ENCODE measurements around the gene TRIM26. TPM values are rescaled to one million over a fixed set of nuclear protein-coding genes. Genes with fewer than 3 reads are reported as not detected.

TRIM26 gene
- total and polyA plus RNA-seq, 2 of the 8 experiments (the other 6 are each of a cell fraction or from before 2014, with no cell fraction given): 21.5 to 32.3 TPM

GRCh38 chr6:30152910-30153610 is 60.1 kb downstream of the TRIM26 start (continued):
- TF ChIP-seq CTBP2 (IDR thresholded peaks at IDR 0.05; ENCODE audit: borderline replicate concordance, insufficient read depth, insufficient read length, low read length): no peak
- TF ChIP-seq EGR1 (IDR thresholded peaks at IDR 0.05; ENCODE audit: borderline replicate concordance, low read depth, low read length): no peak
- no peak for TF ChIP-seq RFX5 (IDR thresholded peaks at IDR 0.05; ENCODE audit: borderline replicate concordance, low read depth, low read length)
- TF ChIP-seq ATF2 (IDR thresholded peaks at IDR 0.05; ENCODE audit: low read length): no peak
